Stimulated activated CD8-positive, alpha-beta memory T cell treated with anti-CD3 and anti-CD28 coated beads, Interleukin-7, amount 100 ng/mL, for 24 hours (primary cell): ENCODE data around the gene TRMT2A.

Source experiments
- DNase-seq: peaks from one replicate; pipeline ENCODE4 v3.0.0-alpha.2; 2020; ENCODE audit warnings: low read depth

The TRMT2A gene

DNA sequence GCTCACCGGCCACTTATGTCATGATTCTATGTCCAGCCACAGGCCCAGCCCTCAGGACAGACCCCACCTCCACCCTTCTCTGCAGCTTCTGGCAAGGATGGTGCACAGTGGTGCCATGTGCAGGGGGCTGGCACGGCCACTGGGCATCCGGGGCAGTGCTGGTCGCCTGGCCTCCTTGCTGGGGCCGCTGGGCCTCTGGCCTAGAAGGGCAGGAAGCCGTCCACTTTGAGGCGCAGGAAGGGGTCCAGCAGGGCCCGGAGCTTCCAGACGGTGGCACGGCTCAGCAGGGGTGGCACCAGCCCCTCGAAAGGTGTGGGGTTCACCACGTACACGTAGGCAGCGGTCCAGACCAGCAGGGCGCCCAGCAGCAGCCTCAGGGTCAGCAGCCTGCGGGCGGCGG lies 31.4 kb upstream of the TRMT2A start:
- DNase-seq = no peak

DNA sequence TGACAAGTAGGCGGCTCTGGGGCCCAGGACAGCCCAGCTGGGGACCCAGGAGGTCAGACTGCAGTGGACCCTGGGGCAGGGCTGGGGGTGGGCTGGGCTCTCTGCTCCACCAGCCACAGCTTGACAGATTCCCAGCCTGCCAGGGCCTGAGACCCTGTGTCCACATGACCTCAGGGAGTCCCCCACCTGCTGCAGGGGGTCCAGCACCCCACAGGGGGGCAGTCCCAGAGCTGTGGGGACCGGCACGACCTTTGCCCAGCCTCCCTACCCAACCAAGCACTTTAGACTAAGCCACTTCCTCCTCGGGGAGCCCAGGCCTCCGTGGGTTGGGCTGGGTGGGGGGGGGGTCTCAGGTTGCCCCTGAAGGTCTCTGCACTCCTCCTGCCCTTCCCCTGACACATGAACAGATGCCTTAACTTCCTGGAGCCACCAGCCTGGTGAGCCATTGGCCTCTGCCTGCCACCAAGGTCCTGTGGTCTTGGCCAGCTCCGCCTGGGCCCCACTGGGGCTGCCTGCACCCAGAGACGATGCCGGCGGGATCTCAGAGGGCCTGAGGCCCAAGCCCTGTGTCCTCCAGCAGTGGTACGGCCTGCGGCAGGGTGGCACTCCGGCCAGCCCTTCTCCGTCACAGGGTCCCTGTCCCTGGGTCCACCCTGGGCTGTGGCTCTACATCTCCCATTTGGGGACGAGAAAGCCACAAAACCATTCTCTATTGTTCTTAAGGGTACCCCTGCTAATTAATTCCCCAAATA lies 30.4 kb upstream of the TRMT2A start:
- DNase-seq = no peak

DNA sequence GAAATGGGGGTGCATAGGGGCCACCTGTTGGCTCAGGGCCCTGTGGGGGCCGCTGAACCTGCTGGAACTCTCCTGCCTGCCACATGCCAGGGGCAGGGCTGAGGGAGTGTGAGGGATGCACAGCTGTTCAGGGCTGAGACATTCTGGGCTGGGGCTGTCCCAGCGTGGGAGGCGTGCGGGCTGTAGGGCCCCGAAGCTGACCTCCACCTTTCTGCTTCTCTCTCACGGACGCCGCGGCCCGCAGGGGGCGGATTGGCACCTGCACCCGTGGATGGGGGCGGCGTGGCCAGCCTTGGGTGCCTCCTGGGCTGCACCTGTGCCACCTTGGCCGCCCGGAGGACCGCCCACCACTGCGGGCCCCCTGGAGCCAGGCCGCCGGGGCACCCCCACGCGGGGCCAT lies 29.8 kb upstream of the TRMT2A start:
- no peak for DNase-seq

DNA sequence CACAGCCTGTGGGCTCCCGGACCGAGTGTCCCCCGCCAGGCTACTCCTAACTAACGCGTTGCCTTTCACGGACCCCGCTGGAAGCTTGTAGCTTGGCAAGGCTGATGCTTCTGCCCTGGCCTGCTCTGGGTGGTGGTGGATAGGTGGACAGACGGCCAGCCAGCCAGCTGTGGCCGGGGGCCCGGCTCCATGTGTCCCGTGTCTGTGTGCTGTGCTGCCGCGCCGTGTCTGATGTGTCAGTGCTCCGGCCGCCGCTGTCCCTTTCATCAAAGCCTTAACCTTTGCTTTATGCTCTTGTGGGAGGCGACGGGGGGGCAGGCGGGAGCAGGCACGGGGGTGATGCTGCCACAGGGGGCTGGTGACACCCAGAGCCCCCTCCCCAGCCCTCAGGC lies 28.8 kb upstream of the TRMT2A start:
- DNase-seq = no peak

- no peak for DNase-seq
Measured at GRCh38 chr22:20145206-20145831, 28.3 kb upstream of the TRMT2A start.

DNA sequence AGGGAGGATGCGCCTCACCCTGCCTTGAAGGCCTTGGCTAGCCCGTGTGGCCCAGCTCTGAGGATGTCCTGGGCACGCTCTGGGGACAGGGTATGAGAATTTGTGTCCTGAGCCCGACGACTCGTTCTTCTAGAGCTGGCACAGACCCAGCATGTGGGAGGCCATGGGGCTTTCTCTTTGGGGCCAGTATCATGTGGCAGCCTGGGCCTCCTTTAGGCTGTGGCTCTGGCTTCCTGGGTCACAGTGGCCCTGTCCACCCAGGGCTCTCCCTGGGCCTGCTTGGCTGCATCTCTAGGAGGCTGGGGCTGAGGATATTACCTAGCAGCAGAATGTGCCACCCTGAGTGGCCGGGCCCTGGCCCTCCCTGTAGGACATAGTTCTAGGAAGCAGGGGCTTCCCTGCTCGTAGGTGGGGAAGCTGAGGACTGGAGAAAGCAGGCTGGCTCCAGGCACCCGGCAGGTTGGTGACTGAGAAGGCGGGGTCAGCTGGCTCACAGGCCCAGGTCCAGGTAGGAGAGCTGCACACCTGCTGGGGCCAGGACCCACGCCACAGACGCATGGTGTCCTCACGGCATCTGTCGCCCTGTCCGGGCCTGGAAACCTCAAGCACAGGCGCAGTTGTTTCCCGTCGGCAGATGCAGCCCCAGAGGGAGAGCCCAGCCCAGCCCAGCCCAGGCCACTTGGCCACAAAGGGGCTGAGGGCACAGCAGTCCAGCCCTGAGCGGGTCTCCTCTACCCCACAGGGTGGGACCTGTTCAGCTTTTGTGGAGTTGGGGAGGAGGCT lies 27.0 kb upstream of the TRMT2A start:
- DNase-seq = no peak

DNA sequence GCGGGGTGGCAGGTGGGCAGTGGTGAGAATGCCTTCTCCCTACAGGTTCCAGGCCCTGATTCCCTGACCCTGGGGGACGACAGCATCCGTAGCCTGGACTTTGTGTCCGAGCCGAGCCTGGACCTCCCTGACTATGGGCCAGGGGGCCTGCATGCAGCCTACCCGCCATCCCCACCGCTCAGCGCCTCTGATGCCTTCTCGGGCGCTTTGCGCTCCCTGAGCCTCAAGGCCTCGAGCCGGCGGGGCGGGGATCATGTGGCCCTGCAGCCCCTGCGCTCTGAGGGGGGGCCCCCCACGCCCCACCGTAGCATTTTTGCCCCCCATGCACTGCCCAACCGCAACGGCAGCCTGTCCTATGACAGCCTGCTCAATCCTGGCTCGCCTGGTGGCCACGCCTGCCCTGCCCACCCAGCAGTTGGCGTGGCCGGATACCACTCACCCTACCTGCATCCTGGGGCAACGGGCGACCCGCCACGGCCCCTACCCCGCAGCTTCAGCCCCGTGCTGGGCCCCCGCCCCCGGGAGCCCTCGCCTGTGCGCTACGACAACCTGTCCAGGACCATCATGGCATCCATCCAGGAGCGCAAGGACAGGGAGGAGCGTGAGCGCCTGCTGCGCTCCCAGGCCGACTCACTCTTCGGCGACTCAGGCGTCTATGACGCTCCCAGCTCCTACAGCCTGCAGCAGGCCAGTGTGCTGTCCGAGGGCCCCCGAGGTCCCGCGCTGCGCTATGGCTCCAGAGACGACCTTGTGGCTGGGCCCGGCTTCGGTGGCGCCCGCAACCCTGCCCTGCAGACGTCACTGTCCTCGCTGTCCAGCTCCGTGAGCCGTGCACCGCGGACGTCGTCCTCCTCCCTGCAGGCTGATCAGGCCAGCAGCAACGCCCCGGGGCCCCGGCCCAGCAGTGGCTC lies 25.9 kb upstream of the TRMT2A start:
- DNase-seq = no peak

DNA sequence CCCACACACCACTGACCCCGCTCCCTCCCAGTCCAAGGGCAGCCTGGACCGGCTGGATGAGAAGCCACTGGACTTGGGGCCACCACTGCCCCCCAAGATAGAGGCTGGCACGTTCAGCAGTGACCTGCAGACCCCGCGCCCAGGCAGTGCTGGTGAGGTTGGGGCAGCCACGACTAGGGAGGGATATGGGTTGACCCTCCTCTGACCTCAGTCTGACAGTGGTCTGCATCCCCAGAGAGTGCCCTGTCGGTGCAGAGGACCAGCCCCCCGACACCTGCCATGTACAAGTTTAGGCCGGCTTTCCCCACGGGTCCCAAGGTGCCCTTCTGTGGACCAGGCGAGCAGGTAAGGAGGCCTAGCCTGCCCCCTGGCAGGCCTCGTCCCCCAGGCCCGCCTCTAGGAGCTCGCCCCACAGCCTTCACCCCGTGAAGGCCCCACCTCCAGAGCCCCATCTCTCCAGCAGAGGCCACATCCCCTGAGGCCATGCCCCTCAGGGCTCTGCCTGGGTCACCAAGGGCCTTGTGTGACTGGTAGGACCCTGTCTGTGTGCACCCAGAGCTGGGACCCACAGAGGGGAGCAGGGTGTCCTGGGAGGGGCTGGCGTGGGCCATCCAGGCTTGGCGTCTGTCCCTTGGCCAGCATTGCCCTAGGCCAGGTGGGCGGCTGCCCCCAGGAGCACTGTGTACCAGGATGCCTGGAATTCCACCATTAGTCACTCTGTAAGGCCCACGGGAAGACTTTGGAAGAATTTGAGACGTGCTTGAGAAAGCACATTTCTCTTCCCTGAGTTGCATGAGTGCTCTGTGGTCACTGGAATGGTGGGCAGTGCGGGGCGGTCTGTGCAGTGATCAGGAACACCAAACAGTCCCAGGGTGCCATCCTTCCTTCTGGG lies 24.4 kb upstream of the TRMT2A start:
- DNase-seq = no peak

DNA sequence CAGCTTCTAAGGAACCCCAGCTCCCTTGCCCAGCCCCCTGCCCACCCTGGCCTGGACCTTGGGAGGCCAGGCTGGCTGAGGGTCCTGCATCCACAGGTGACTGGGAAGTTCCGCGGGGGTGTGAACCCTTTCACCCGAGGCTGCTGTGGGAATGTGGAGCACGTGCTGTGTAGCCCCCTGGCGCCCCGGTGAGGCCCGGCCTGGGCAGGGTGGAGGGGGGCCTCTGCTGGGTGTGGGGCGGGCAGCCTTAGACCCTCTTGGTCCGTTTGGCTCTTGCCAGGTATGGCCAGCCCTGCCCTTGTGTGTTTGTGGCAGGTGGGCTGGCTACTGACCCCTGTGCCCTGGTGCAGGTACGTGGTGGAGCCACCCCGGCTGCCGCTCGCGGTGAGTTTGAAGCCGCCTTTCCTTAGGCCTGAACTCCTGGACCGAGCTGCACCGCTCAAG lies 23.5 kb upstream of the TRMT2A start:
- no peak for DNase-seq

DNA sequence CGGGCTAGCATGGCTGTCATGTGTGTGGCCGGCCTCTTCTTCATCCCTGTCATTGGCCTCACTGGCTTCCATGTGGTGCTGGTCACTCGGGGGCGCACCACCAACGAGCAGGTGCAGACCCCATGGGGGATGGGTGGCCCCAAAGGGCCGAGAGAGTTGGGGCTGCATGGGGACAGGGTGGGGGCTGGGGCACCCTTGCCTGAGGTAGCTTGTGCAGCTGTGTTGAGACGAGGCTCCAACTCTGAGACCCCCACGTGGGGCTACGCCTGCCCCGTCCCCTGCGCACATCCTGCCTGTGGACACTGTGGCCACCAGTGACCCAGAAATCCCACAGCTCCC lies 23.1 kb upstream of the TRMT2A start:
- no peak for DNase-seq

- DNase-seq = no peak
Measured at GRCh38 chr22:20139391-20140106, 22.5 kb upstream of the TRMT2A start.

GRCh38 chr22:20138868-20139267 lies 21.8 kb upstream of the TRMT2A start:
- no peak for DNase-seq

DNA sequence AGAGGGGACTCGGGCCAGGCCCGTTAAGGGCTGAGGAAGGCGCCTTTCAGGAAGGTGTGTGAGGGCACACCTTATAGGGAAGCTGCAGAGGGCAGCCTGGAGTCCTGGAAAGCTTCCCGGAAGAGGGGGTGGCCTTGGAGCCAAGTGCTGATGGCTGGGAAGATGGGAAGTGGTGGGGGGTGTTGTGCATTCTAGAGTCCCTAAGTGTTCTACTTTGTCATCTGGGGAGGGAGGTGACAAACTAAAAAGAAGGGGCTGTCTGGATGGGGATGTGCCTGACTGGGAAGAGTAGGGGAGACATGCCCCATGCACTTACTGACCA lies 21.4 kb upstream of the TRMT2A start:
- DNase-seq = no peak

GRCh38 chr22:20137671-20138416 lies 20.8 kb upstream of the TRMT2A start:
- no peak for DNase-seq

DNA sequence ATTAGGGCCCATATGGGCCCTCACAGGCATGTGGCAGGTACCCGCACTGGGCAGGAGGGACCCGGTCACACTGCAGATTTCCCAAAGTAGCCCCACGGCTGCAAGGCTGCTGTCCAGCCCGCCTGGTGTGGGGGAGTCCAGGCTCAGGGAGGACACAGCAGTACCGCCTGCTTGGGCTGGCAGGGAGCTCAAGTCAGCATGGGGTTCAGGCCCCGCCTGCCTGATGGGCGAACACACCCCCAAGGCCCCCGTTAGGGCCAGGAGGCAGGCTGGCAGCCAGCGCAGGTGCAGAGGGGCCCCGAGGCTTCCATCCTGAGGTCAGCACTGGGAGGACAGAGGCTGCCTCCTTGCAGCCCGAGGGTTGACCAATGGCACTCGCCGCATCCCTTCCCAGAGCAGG lies 20.1 kb upstream of the TRMT2A start:
- DNase-seq = no peak

DNA sequence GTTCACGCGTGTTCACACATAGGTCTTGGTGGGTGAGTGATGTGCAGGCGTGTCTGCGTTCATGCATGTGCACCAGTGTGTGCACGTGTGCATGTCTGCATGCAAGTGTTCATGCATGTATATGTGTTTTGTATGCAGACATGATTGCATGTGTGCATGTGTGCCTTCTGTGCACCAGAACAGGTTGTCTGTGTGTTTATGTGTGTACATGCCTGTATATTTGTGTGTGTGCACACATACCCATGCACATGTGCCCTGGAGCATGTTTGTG lies 19.5 kb upstream of the TRMT2A start:
- no peak for DNase-seq

- DNase-seq = no peak
Measured at GRCh38 chr22:20135806-20136602, 19.0 kb upstream of the TRMT2A start.

GRCh38 chr22:20135265-20135664 lies 18.2 kb upstream of the TRMT2A start:
- DNase-seq = no peak

DNA sequence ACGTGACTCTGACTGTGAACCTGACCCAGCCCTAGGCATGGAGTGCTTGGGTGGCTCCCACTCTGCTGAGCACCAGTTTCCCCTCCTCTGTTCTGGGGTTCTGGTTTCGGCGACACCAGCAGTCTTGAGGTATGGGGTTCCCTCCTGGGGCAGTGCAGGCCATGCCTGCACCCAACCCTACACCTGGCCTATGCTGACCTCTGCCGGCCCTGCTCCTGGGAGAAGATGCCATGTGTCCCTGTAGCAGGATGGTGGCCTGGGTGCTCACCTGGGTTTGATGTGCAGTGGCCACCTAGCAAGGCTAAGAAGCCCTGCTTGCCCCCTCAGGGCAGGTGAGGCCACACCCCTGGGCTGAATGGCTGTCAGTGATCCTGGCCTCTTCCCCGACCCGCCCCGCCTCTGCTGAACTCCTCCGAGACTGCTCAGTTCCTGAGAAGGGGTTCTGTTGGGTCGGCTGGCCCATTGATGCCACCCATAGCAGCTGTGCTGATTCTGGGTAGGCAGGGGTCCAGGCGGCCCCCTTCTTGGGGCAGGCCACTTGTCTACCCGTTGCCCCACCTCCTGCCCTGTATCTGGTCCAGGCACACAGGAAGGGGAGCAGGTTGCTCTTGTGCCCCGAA lies 17.0 kb upstream of the TRMT2A start:
- no peak for DNase-seq
